GM19238 (cell line): ENCODE data around the gene ADAMTS16.

Source experiments
- DNase-seq: peaks from one replicate; pipeline ENCODE4 v3.0.0; 2011; ENCODE audit warnings: low spot score; ENCODE audit not compliant: insufficient read length

The ADAMTS16 gene

GRCh38 chr5:5278815-5279381, 138.8 kb downstream of the ADAMTS16 start:
- no peak for DNase-seq

- no peak for DNase-seq
Measured at GRCh38 chr5:5285906-5286305, 145.8 kb downstream of the ADAMTS16 start.

GRCh38 chr5:5287419-5287818, 147.3 kb downstream of the ADAMTS16 start:
- DNase-seq, result no peak

DNA sequence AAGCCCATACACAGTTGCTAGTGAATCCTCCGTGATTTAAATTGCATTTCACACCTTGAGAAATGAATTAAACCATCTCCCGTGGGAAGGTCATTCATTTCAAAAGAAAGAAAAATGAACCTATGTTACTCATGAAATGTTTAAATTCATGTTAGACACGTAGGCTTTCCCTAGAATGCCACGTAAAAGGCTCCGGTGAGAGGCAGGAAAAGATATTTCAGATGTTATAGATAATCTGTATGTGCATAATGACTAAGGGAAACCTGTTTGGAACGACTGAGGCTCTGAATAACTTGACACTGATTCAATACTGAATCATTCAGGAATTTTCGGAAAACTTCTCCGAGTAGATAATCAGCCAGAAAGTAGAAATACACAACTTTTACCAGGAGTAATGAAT, 148.1 kb downstream of the ADAMTS16 start:
- DNase-seq, result no peak

DNA sequence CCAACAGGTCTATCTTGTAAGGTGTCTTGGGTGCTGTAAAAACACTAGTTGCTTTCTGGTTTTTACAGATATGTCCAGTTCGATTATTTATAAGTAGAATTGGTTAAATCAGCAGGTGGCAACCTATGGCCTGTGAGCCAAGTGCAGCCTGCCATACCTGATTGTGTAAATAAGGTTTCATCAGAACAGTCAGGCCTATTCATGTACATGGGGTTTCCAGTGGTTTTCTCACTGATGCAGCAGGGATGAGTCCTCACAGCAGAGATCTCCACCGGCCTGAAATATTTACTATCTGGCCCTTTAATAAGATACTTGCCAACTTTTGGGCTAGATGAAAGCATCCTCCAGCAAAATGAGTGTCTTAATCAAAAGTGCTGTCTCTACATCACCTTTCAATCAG, 149.4 kb downstream of the ADAMTS16 start:
- DNase-seq, result no peak

- no peak for DNase-seq
Measured at GRCh38 chr5:5290674-5291334, 150.7 kb downstream of the ADAMTS16 start.

DNA sequence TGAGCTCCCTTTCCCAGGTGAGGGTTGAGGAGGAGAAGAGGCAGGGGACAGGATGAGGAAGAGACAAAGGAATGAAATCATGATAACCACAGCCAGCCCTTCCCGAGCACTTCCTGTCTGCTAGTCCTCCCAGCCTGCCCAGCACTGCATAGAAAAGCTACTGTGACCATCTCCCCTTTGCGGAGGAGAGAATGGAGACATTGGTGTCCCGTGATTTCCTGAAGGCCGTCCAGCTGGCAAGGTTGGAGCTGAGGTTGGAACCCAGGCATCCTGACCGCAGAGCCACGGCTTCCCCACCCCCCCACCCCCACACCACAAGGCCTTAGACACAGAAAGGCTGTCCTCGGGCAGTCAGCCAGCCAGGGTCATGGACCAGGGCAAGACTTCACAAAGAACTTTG, 151.2 kb downstream of the ADAMTS16 start:
- DNase-seq, result no peak

- no peak for DNase-seq
Measured at GRCh38 chr5:5293029-5293428, 152.9 kb downstream of the ADAMTS16 start.

- DNase-seq, result no peak
Measured at GRCh38 chr5:5294429-5294828, 154.3 kb downstream of the ADAMTS16 start.

DNA sequence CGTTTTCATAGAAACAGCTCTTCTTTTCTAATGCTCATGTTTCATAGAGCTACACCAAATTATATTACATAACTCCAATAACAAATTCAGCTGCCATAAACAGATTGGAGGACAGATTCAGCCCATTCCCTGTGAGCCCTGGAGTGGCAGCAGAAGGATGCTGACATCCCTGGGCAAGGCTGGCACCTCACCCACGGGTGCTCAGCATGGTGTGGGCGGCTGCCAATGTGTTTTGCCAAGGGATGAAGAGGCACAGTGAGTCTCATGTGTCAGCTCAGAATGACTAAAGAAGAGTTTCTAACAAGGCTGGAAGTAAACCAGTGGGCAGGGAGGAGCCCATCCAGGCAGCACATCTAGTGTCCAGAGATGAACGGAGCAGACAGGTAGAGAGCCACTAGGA, 155.2 kb downstream of the ADAMTS16 start:
- no peak for DNase-seq

GRCh38 chr5:5296051-5296450, 155.9 kb downstream of the ADAMTS16 start:
- DNase-seq, result no peak

DNA sequence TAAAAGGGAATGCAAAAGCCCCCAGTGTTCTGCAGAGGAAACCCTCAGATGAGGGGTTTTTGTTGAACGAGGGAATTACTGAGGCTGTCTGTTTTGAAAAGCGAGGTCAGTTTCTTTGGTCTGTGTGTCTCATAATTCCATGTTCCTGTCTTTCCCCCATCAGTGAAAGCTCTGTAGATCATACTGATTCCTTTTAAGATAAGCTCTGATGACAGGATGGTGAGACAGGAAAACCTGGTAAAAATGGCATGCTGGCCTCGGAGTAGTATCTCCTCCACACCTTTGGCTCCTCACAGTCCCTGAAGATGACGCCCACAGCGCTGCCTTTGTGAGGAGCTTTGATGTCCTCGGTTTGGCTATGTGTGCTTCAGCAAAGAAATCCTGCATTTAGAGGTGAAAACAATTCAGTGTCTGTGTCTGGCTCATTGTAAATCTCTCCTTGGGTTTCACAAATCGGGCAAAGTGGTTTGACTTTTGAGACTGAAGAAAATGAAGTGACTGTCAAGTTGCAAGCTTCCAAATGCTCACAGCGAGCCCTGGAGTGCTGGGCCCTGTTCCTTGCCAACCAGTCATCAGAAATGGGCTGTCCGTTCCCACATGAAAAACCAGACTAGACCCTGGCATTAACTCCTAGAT, 157.4 kb downstream of the ADAMTS16 start:
- no peak for DNase-seq

- no peak for DNase-seq
Measured at GRCh38 chr5:5298068-5298633, 158.0 kb downstream of the ADAMTS16 start.

GRCh38 chr5:5298841-5299541, 158.9 kb downstream of the ADAMTS16 start:
- DNase-seq, result no peak

GRCh38 chr5:5301176-5301575, 161.0 kb downstream of the ADAMTS16 start:
- no peak for DNase-seq

- DNase-seq, result no peak
Measured at GRCh38 chr5:5302201-5302600, 162.1 kb downstream of the ADAMTS16 start.

DNA sequence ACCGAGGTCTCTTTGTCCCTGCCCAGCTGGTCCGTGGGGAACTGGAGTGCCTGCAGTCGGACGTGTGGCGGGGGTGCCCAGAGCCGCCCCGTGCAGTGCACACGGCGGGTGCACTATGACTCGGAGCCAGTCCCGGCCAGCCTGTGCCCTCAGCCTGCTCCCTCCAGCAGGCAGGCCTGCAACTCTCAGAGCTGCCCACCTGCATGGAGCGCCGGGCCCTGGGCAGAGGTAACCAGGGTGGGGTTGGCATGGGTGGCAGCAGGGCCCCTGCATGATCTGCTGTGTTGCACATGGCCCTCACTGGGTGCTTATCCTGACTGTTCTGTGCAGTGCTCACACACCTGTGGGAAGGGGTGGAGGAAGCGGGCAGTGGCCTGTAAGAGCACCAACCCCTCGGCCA, 163.1 kb downstream of the ADAMTS16 start:
- DNase-seq, result no peak

GRCh38 chr5:5304361-5305020, 164.4 kb downstream of the ADAMTS16 start:
- no peak for DNase-seq

DNA sequence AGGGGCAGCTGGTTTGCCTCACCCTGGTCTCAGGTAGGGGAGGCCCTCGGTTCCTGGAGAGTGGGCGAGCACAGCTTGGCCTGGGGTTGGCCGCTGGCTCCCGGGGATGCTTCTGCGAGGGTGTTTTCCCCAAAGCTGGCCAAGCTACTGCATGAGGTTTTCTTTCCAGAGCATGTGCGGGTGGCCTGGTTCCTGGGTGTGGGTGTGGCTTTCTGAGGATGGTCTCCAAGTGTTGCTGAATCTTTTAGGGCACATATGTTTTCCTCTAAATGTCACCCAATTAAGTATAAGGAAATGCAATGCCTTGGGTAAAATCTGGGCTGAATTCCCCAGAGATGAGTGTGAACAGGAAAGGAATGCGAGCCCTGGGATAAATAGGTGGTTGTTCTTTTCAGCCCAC, 166.6 kb downstream of the ADAMTS16 start:
- no peak for DNase-seq

- DNase-seq, result no peak
Measured at GRCh38 chr5:5308319-5308718, 168.2 kb downstream of the ADAMTS16 start.

GRCh38 chr5:5309645-5310044, 169.5 kb downstream of the ADAMTS16 start:
- DNase-seq, result no peak
